ENCODE data around the gene PARVA. TPM values are rescaled to one million over a fixed set of nuclear protein-coding genes. Genes with fewer than 3 reads are reported as not detected.

PARVA gene
- polyA plus RNA-seq, 2 of the 4 experiments (the other 2 are of a cell fraction), result 25.5 to 26.1 TPM

GRCh38 chr11:12546660-12547059 is 169.3 kb downstream of the PARVA start:
- no peak for FAIRE-seq
- 88% methylated on average over 5 of the region's 5 CpGs for WGBS (ENCODE audit: missing lambda C conversion rate)
- Histone ChIP-seq H3K4me1 (peaks cover 27% of the 10 kb centered on the region), H3K4me2 (no peak overlapping the region), H3K9me3 (no peaks in the 10 kb centered on the region), H3K27ac (no peak overlapping the region), H3K4me3 (no peak overlapping the region)
- ChIA-PET POLR2A (no interaction called here), CTCF (interaction anchor here (1.0 kb wide), 2 partner anchors 10 to 258 kb away, joined by 3 read pairs; no protein-coding TSS in a partner anchor)
- no peak for ATAC-seq
- DNase-seq (ENCODE audit: low read depth in 1 of 2, low spot score in 1 of 2), result no peak
- no peak for TF ChIP-seq HEYL (CRISPR knock-in tag; IDR thresholded peaks at IDR 0.05)
- no peak for TF ChIP-seq SMC3 (IDR thresholded peaks at IDR 0.05)
- no peak for TF ChIP-seq MAFK (IDR thresholded peaks at IDR 0.05; ENCODE audit: partially characterized antibody)
- TF ChIP-seq NPAS2 (CRISPR knock-in tag; IDR thresholded peaks at IDR 0.05; ENCODE audit: borderline replicate concordance), result no peak
- TF ChIP-seq HOXA7 (CRISPR knock-in tag; IDR thresholded peaks at IDR 0.05), result no peak
- no peak for TF ChIP-seq EHMT2 (IDR thresholded peaks at IDR 0.05; ENCODE audit: low read depth)
- no peak for TF ChIP-seq USF2 (IDR thresholded peaks at IDR 0.05)

GRCh38 chr11:12547953-12548650 is 170.7 kb downstream of the PARVA start:
- no peak for ATAC-seq
- WGBS (ENCODE audit: missing lambda C conversion rate), result 79% methylated on average over 5 of the region's 5 CpGs
- Histone ChIP-seq H3K27ac (no peak overlapping the region), H3K4me1 (peaks cover 13% of the 10 kb centered on the region), H3K4me3 (no peak overlapping the region), H3K4me2 (no peak overlapping the region), H3K9me3 (no peaks in the 10 kb centered on the region)
- no peak for FAIRE-seq
- DNase-seq (ENCODE audit: low read depth in 1 of 2, low spot score in 1 of 2), result no peak
- TF ChIP-seq KDM5A (IDR thresholded peaks at IDR 0.05) (no peak), PHF8 (IDR thresholded peaks at IDR 0.05; ENCODE audit: borderline replicate concordance, low read depth) (no peak), RAD21 (conservative IDR thresholded peaks at IDR 0.05 in 1 of 2, IDR thresholded peaks at IDR 0.05 in 1 of 2) (no peak), TFCP2L1 (CRISPR knock-in tag; IDR thresholded peaks at IDR 0.05) (no peak), MAX (IDR thresholded peaks at IDR 0.05) (no peak), HES2 (IDR thresholded peaks at IDR 0.05) (no peak), ZSCAN20 (CRISPR knock-in tag; IDR thresholded peaks at IDR 0.05) (no peak), CHD4 (IDR thresholded peaks at IDR 0.05; ENCODE audit: borderline replicate concordance) (no peak), CBX8 (IDR thresholded peaks at IDR 0.05) (no peak), MYC (IDR thresholded peaks at IDR 0.05; ENCODE audit: borderline replicate concordance, low read length) (no peak), MAZ (IDR thresholded peaks at IDR 0.05; ENCODE audit: borderline replicate concordance, low read depth, low read length) (no peak), ZC3H11A (IDR thresholded peaks at IDR 0.05) (no peak), PBX3 (IDR thresholded peaks at IDR 0.05) (no peak), POLR2AphosphoS2 (conservative IDR thresholded peaks at IDR 0.05; ENCODE audit: low read length) (no peak), FOSL2 (IDR thresholded peaks at IDR 0.05) (no peak), FOSL2 (CRISPR knock-in tag; IDR thresholded peaks at IDR 0.05) (no peak), ATOH8 (CRISPR knock-in tag; IDR thresholded peaks at IDR 0.05; ENCODE audit: low read depth) (no peak), RFX5 (IDR thresholded peaks at IDR 0.05) (no peak), RARB (CRISPR knock-in tag; IDR thresholded peaks at IDR 0.05) (no peak), CTCF (IDR thresholded peaks at IDR 0.05) (no peak)
- ChIA-PET POLR2A (no interaction called here), CTCF (interaction anchor here (1.3 kb wide), 1 partner anchor 7 kb away, joined by 4 read pairs; no protein-coding TSS in a partner anchor)

All from A549 (cell line).